HFFc6 (cell line): ENCODE results near the gene SRI. TPM values are rescaled to one million over a fixed set of nuclear protein-coding genes. Genes with fewer than 3 reads are reported as not detected.

Experiments
- DNase-seq: peaks from one replicate; pipeline ENCODE4 v3.0.0-alpha.2; 2018
- H3K27ac Mint-ChIP-seq: 2 replicates; pipeline ENCODE4 v1.8.0; 2020; ENCODE audit warnings: mild to moderate bottlenecking, mixed read lengths
- H3K27me3 Mint-ChIP-seq: 2 replicates; pipeline ENCODE4 v1.8.0; 2021; ENCODE audit warnings: mild to moderate bottlenecking, moderate library complexity, mixed read lengths; ENCODE audit not compliant: insufficient read depth
- H3K36me3 Mint-ChIP-seq: 2 replicates; pipeline ENCODE4 v1.8.0; 2021; ENCODE audit warnings: low read depth, mixed read lengths
- H3K4me1 Mint-ChIP-seq: 2 replicates; pipeline ENCODE4 v1.8.0; 2020; ENCODE audit warnings: low read depth, mixed read lengths
- H3K4me3 Mint-ChIP-seq: 2 replicates; pipeline ENCODE4 v1.8.0; 2020; ENCODE audit warnings: mild to moderate bottlenecking, moderate library complexity, mixed read lengths
- H3K9me3 Mint-ChIP-seq: 2 replicates; pipeline ENCODE4 v1.8.0; 2020; ENCODE audit warnings: mild to moderate bottlenecking, mixed read lengths
- CTCF ChIP-seq: fragments of 200-600 bp; sonication (generic); IDR thresholded peaks from 2 replicates; pipeline ENCODE4 v1.5.0; 2021; ENCODE audit warnings: antibody characterized with exemption, mild to moderate bottlenecking
- total RNA-seq, 6 experiments: library from RNA; stranded (reverse); fragmentation: NEBNext Ultra II Directional; extraction: Animal tissue kit (Norgen Biotek cat#: 25700); gene quantifications; 2 replicates in 1 of 6; 3 replicates in 5 of 6; pipeline ENCODE4 v1.2.3, GENCODE V29; 2021

The SRI gene
- total RNA-seq, 6 experiments from 2014 or later = 113 to 133 (median 123) TPM

GRCh38 chr7:88215295-88215694 lies 4.5 kb downstream of the SRI start:
- peaks cover 9% of the 10 kb centered on the region for H3K36me3 Mint-ChIP-seq

GRCh38 chr7:88214456-88214855 lies 5.4 kb downstream of the SRI start:
- Mint-ChIP-seq H3K27me3 (no peaks in the 10 kb centered on the region), H3K4me3 (no peak overlapping the region), H3K27ac (no peak overlapping the region), H3K9me3 (no peaks in the 10 kb centered on the region), H3K36me3 (peaks cover 9% of the 10 kb centered on the region), H3K4me1 (peaks cover 11% of the 10 kb centered on the region)
- DNase-seq = no peak
- no peak for TF ChIP-seq CTCF

More at GRCh38 chr7:88215295-88215694, 4.5 kb downstream of the SRI start:
- no peak overlapping the region for H3K27ac Mint-ChIP-seq
- H3K4me3 Mint-ChIP-seq = no peak overlapping the region
- no peak for TF ChIP-seq CTCF
- H3K4me1 Mint-ChIP-seq = peaks cover 11% of the 10 kb centered on the region
- H3K9me3 Mint-ChIP-seq = no peaks in the 10 kb centered on the region
- DNase-seq = no peak
- no peaks in the 10 kb centered on the region; the same call in 1 of the 2 replicates for H3K27me3 Mint-ChIP-seq

- H3K4me3 Mint-ChIP-seq = no peak overlapping the region
- H3K36me3 Mint-ChIP-seq = peaks cover 9% of the 10 kb centered on the region
- no peaks in the 10 kb centered on the region for H3K9me3 Mint-ChIP-seq
- H3K27me3 Mint-ChIP-seq = no peaks in the 10 kb centered on the region
- no peak for DNase-seq
- no peak for TF ChIP-seq CTCF
- no peak overlapping the region for H3K27ac Mint-ChIP-seq
- peaks cover 7% of the 10 kb centered on the region for H3K4me1 Mint-ChIP-seq
These were observed 6.9 kb downstream of the SRI start for GRCh38 chr7:88212918-88213317.

DNA sequence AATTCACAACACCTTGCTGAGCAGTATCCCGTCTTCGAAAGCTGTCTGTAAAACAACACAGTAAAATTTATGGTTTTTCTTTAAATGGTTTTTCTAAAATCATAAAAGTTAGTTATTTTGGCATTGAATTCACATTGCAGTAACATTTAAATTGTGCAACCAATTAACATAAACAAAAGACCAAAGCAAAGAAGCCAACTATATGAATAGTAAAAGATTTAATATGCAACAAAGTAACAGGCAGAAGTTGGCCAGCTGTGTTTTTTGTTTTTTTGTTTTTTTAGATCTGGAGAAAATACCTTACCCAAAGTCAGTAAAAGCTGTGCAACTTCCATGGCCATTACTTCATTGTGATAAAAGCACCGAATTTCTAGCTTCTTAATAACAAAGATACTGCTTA lies 11.3 kb downstream of the SRI start:
- no peak for TF ChIP-seq CTCF
- no peaks in the 10 kb centered on the region for H3K27me3 Mint-ChIP-seq
- no peaks in the 10 kb centered on the region for H3K9me3 Mint-ChIP-seq
- no peak overlapping the region for H3K27ac Mint-ChIP-seq
- peaks cover 26% of the 10 kb centered on the region for H3K36me3 Mint-ChIP-seq
- no peak for DNase-seq
- H3K4me1 Mint-ChIP-seq = no peaks in the 10 kb centered on the region
- H3K4me3 Mint-ChIP-seq = no peak overlapping the region

- H3K4me1 Mint-ChIP-seq = no peaks in the 10 kb centered on the region
- no peak overlapping the region for H3K27ac Mint-ChIP-seq
- no peak for TF ChIP-seq CTCF
- no peaks in the 10 kb centered on the region for H3K9me3 Mint-ChIP-seq
- H3K4me3 Mint-ChIP-seq = no peak overlapping the region
- DNase-seq = no peak
- H3K36me3 Mint-ChIP-seq = peaks cover 28% of the 10 kb centered on the region
- H3K27me3 Mint-ChIP-seq = no peaks in the 10 kb centered on the region
These were observed 13.6 kb downstream of the SRI start for GRCh38 chr7:88206254-88206653.

DNA sequence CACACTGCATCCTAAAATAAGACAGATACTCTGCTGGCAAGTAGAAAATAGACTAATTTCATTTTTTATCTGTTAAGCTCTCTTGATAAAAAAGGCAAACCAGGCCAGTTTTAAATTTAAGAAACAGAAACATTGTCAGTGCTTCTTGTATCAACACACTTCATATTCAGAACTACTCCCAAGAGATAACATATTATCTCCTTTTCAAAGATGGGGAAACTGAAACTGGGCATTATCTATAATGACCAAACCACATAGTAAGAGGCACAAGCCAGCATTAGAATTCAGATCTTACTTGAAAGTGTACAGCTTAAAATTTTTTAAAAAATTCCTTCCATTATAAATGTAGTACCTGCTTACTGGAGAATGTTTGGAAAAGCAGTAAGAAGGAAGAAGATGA lies 14.7 kb downstream of the SRI start:
- H3K27ac Mint-ChIP-seq = no peak overlapping the region
- no peak for DNase-seq
- no peaks in the 10 kb centered on the region for H3K9me3 Mint-ChIP-seq
- no peaks in the 10 kb centered on the region for H3K27me3 Mint-ChIP-seq
- no peak for TF ChIP-seq CTCF
- no peak overlapping the region for H3K4me3 Mint-ChIP-seq
- H3K36me3 Mint-ChIP-seq = peaks cover 28% of the 10 kb centered on the region
- no peaks in the 10 kb centered on the region for H3K4me1 Mint-ChIP-seq
